GM12878 (cell line): ENCODE results near the gene PLOD3. TPM values are rescaled to one million over a fixed set of nuclear protein-coding genes. Genes with fewer than 3 reads are reported as not detected.

Source experiments
- ATAC-seq: fragments of 200-7000 bp; cut with Tn5 transposase; 3 replicates; pipeline ENCODE4 v1.9.1; 2020; ENCODE audit warnings: mild to moderate bottlenecking, moderate library complexity
- BruUV-seq: library from RNA; stranded (reverse); fragments of 400-500 nt; replicated peaks from 2 replicates; lab custom pipeline; 2021; lab: Mats Ljungman, UMichigan
- CTCF ChIA-PET: fragments of 300-600 bp; sonication (Branson Sonifier 250); formaldehyde crosslinking; extraction: SDS; loops from one replicate; lab custom pipeline; 2021; ENCODE audit warnings: inconsistent platforms; lab: Yijun Ruan, JAX
- POLR2A ChIA-PET: fragments of 350-600 bp; formaldehyde crosslinking; extraction: SDS; loops from one replicate; lab custom pipeline; 2021; ENCODE audit warnings: inconsistent platforms; lab: Charles Lee
- RAD21 ChIA-PET: fragments of 300-600 bp; sonication (Branson Sonifier 250); formaldehyde crosslinking; loops from one replicate; lab custom pipeline; 2023; ENCODE audit warnings: antibody characterized with exemption; ENCODE audit not compliant: unreplicated experiment; lab: Charles Lee
- SMC1A ChIA-PET: fragments of 300-600 bp; sonication (Branson Sonifier 250); formaldehyde crosslinking; loops from one replicate; lab custom pipeline; 2023; ENCODE audit not compliant: unreplicated experiment, uncharacterized antibody; lab: Charles Lee
- DNase-seq: peaks from one replicate; pipeline ENCODE4 v3.0.0-alpha.2; 2011; ENCODE audit warnings: low read depth, low spot score
- FAIRE-seq: peaks from 3 replicates; lab custom pipeline; 2011; peaks lifted over from hg19 to GRCh38; lab: Jason Lieb, UNC
- H2AFZ ChIP-seq: 2 replicates; pipeline ENCODE4 v1.6.0; 2011; ENCODE audit warnings: low read depth, low read length, control low read depth; ENCODE audit not compliant: control insufficient read depth
- H3K27ac ChIP-seq: 2 replicates; pipeline ENCODE4 v1.5.1; 2011; ENCODE audit warnings: control low read depth; ENCODE audit not compliant: control insufficient read depth, insufficient read depth
- H3K27me3 ChIP-seq, 2 experiments: replicated peaks in 1 of 2; 2 replicates each; pipeline versions ENCODE4 v1.6.0 to v1.6.1; 2011; ENCODE audit warnings: low read length in 1 of 2; ENCODE audit not compliant: control insufficient read depth in 2 of 2, insufficient read depth in 2 of 2
- H3K36me3 ChIP-seq, 2 experiments: 2 replicates each; pipeline ENCODE4 v1.5.1; 2011; ENCODE audit warnings: low read length in 1 of 2; ENCODE audit not compliant: control insufficient read depth in 2 of 2, insufficient read depth in 2 of 2
- H3K4me1 ChIP-seq: 2 replicates; pipeline ENCODE4 v1.6.1; 2011; ENCODE audit warnings: mild to moderate bottlenecking, low read length, moderate library complexity, mixed read lengths; ENCODE audit not compliant: control insufficient read depth, insufficient read depth
- H3K4me2 ChIP-seq: 2 replicates; pipeline ENCODE4 v1.6.0; 2011; ENCODE audit warnings: control low read depth; ENCODE audit not compliant: control insufficient read depth, insufficient read depth
- H3K4me3 ChIP-seq: fragments of 200-600 bp; sonication (generic); 2 replicates; pipeline ENCODE4 v1.5.1; 2016
- H3K79me2 ChIP-seq: 2 replicates; pipeline ENCODE4 v1.6.0; 2011; ENCODE audit warnings: low read length; ENCODE audit not compliant: control insufficient read depth, insufficient read depth
- H3K9ac ChIP-seq: 2 replicates; pipeline ENCODE4 v1.8.0; 2011; ENCODE audit warnings: low read length, control low read depth, mixed read lengths; ENCODE audit not compliant: control insufficient read depth, insufficient read depth
- H3K9me3 ChIP-seq: replicated peaks from 3 replicates; pipeline ENCODE4 v1.5.1; 2011; ENCODE audit warnings: mild to moderate bottlenecking, low read length; ENCODE audit not compliant: control insufficient read depth, insufficient read depth
- H4K20me1 ChIP-seq: 2 replicates; pipeline ENCODE4 v1.6.0; 2011; ENCODE audit not compliant: control insufficient read depth, insufficient read depth
- ATF2 ChIP-seq: IDR thresholded peaks from 2 replicates; pipeline ENCODE4 v1.6.1; 2012; ENCODE audit warnings: low read length, inconsistent platforms
- BCL11A ChIP-seq: IDR thresholded peaks from 2 replicates; pipeline ENCODE4 v1.6.1; 2011; ENCODE audit warnings: low read depth, low read length
- BRCA1 ChIP-seq: IDR thresholded peaks from 2 replicates; pipeline ENCODE4 v1.6.1; 2011; ENCODE audit warnings: low read depth, low read length, improper control_type of control experiment
- CEBPB ChIP-seq, 2 experiments: fragments of 150-350 bp in 1 of 2; IDR thresholded peaks; 2 replicates each; pipeline ENCODE4 v1.6.1; 2012 to 2014; ENCODE audit warnings: low read depth in 2 of 2, low read length in 2 of 2, borderline replicate concordance in 1 of 2, inconsistent platforms in 1 of 2
- CREB1 ChIP-seq: IDR thresholded peaks from 2 replicates; pipeline ENCODE4 v1.6.1; 2012; ENCODE audit warnings: low read depth, mild to moderate bottlenecking, inconsistent platforms
- EED ChIP-seq: sonication (generic); IDR thresholded peaks from 2 replicates; pipeline ENCODE4 v1.6.1; 2016; ENCODE audit warnings: antibody characterized with exemption, low read depth
- FOXK2 ChIP-seq: fragments of 450-650 bp; IDR thresholded peaks from 2 replicates; pipeline ENCODE4 v1.6.1; 2017; ENCODE audit warnings: mild to moderate bottlenecking, moderate library complexity
- HCFC1 ChIP-seq: fragments of 150-350 bp; IDR thresholded peaks from 2 replicates; pipeline ENCODE4 v1.6.1; 2014; ENCODE audit warnings: low read length
- POLR2A ChIP-seq: IDR thresholded peaks from 2 replicates; pipeline ENCODE4 v1.6.1; 2011; ENCODE audit warnings: low read depth, mild to moderate bottlenecking, low read length
- REST ChIP-seq: IDR thresholded peaks from 2 replicates; pipeline ENCODE4 v1.6.1; 2012; ENCODE audit warnings: mild to moderate bottlenecking, low read depth, low read length
- SMAD5 ChIP-seq: IDR thresholded peaks from 2 replicates; pipeline ENCODE4 v1.6.1; 2016; ENCODE audit warnings: antibody characterized with exemption, low read depth
- WGBS: methylation state at CpG from one replicate; pipeline ENCODE4 v1.1.6; 2016; ENCODE audit warnings: low lambda C conversion rate; ENCODE audit not compliant: insufficient replicate concordance, insufficient coverage; ENCODE audit errors: missing lambda C conversion rate; 5-methylcytosine and 5-hydroxymethylcytosine counted together
- in situ Hi-C: fragments of 300-500 bp; cut with MboI; formaldehyde crosslinking; loops from 9 replicates; pipeline ENCODE4 v1.14.3; 2018; ENCODE audit warnings: mixed read lengths
- intact Hi-C: fragments of 100-400 bp; cut with micrococcal nuclease; formaldehyde crosslinking; loops from one replicate; pipeline ENCODE4 v1.14.2; 2022; ENCODE audit not compliant: unreplicated experiment
- polyA plus RNA-seq, 11 experiments: library from polyadenylated mRNA; depleted of rRNA in 4 of 11; unstranded in 6 of 11; stranded (reverse) in 5 of 11; fragments of >200 nt; fragmentation: Nextera tagmentation in 4 of 11; fragmentation: Illumina TruSeq in 1 of 11; extraction: Ambion mirVana in 4 of 11; extraction: Trizol in 1 of 11; gene quantifications; 1 replicate in 1 of 11; 2 replicates in 10 of 11; pipeline versions ENCODE4 v1.2.1 to v1.2.3, GENCODE V29; 2011 to 2016; ENCODE audit warnings: inconsistent platforms in 2 of 11, missing spikeins in 2 of 11, low read depth in 1 of 11
- total RNA-seq, 4 experiments: library from RNA; depleted of rRNA in 3 of 4; stranded (reverse); fragments of >200 nt in 3 of 4; fragmentation: Illumina TruSeq in 1 of 4; extraction: Trizol in 1 of 4; gene quantifications; 2 replicates each; pipeline versions ENCODE4 v1.2.1 to v1.2.3, GENCODE V29; 2013 to 2021
- TF ChIP-seq, protein P1 (sequence below): IDR thresholded peaks from 2 replicates; pipeline ENCODE4 v1.6.1; 2011; ENCODE audit warnings: mild to moderate bottlenecking, low read depth, low read length, moderate library complexity; ENCODE audit not compliant: insufficient replicate concordance
- TF ChIP-seq, protein P2 (sequence below): fragments of 450-650 bp; IDR thresholded peaks from 2 replicates; pipeline ENCODE4 v1.6.1; 2016; ENCODE audit warnings: mild to moderate bottlenecking

Gene PLOD3
- total and polyA plus RNA-seq, 10 of the 15 experiments (the other 5 are each of a cell fraction or from before 2014, with no cell fraction given), result 0.53 to 27.8 (median 15.1) TPM

GRCh38 chr7:101168412-101169049 is 48.9 kb downstream of the PLOD3 start (continued):
- TF ChIP-seq EED (no peak), BRCA1 (no peak), CREB1 (no peak), BCL11A (no peak)
- TF ChIP-seq, all 136 proteins: peak for 0

- Histone ChIP-seq H3K4me2 (no peak overlapping the region), H2AFZ (no peak overlapping the region), H3K79me2 (no peaks in the 10 kb centered on the region), H3K27me3 (peaks cover 33 to 38% of the 10 kb centered on the region in 2 experiments), H3K4me1 (peaks cover 11% of the 10 kb centered on the region), H3K9me3 (no peaks in the 10 kb centered on the region; the same call in 2 of the 3 replicates), H4K20me1 (no peaks in the 10 kb centered on the region), H3K27ac (no peak overlapping the region), H3K9ac (no peak overlapping the region), H3K36me3 (no peaks in the 10 kb centered on the region), H3K4me3 (no peak overlapping the region)
- ChIA-PET CTCF (interaction anchor here (1.0 to 6.1 kb wide), 3 partner anchors 11 to 31 kb away, joined by 4 to 80 read pairs (median 4); no protein-coding TSS in a partner anchor), SMC1A (interaction anchor here (1.2 to 1.8 kb wide), 2 partner anchors 24 to 25 kb away, joined by 4 to 9 read pairs; no protein-coding TSS in a partner anchor), POLR2A (interaction anchor here (0.7 kb wide), 1 partner anchor 24 kb away, joined by 4 read pairs; no protein-coding TSS in a partner anchor), RAD21 (interaction anchor here (1.8 kb wide), 1 partner anchor 24 kb away, joined by 12 read pairs; no protein-coding TSS in a partner anchor)
- WGBS, result under 1% methylated on average over 12 of the region's 12 CpGs
- intact Hi-C loops (no loop called here), in situ Hi-C loops (no loop called here)
- ATAC-seq, result no peak
- no peak for DNase-seq
- no TSS peak for BruUV-seq
- no peak for FAIRE-seq
- TF ChIP-seq ATF2 (no peak), HCFC1 (no peak), CEBPB (IDR thresholded peaks at IDR 0.05; ENCODE audit: borderline replicate concordance in 1 of 2, low read depth in 2 of 2, low read length in 2 of 2) (no peak), POLR2A (no peak), SMAD5 (no peak), FOXK2 (no peak), REST (no peak)
- TF ChIP-seq, protein P1, sequence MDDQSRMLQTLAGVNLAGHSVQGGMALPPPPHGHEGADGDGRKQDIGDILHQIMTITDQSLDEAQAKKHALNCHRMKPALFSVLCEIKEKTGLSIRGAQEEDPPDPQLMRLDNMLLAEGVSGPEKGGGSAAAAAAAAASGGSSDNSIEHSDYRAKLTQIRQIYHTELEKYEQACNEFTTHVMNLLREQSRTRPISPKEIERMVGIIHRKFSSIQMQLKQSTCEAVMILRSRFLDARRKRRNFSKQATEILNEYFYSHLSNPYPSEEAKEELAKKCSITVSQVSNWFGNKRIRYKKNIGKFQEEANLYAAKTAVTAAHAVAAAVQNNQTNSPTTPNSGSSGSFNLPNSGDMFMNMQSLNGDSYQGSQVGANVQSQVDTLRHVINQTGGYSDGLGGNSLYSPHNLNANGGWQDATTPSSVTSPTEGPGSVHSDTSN, result no peak
- TF ChIP-seq, protein P2, sequence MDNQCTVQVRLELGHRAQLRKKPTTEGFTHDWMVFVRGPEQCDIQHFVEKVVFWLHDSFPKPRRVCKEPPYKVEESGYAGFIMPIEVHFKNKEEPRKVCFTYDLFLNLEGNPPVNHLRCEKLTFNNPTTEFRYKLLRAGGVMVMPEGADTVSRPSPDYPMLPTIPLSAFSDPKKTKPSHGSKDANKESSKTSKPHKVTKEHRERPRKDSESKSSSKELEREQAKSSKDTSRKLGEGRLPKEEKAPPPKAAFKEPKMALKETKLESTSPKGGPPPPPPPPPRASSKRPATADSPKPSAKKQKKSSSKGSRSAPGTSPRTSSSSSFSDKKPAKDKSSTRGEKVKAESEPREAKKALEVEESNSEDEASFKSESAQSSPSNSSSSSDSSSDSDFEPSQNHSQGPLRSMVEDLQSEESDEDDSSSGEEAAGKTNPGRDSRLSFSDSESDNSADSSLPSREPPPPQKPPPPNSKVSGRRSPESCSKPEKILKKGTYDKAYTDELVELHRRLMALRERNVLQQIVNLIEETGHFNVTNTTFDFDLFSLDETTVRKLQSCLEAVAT, result no peak
Measured at GRCh38 chr7:101167645-101168411, 49.6 kb downstream of the PLOD3 start.
